ENCODE measurements around the gene EPN2. TPM values are rescaled to one million over a fixed set of nuclear protein-coding genes. Genes with fewer than 3 reads are reported as not detected.

EPN2 gene
- total RNA-seq, 1 donor from 2014 or later = 53.9 TPM

DNA sequence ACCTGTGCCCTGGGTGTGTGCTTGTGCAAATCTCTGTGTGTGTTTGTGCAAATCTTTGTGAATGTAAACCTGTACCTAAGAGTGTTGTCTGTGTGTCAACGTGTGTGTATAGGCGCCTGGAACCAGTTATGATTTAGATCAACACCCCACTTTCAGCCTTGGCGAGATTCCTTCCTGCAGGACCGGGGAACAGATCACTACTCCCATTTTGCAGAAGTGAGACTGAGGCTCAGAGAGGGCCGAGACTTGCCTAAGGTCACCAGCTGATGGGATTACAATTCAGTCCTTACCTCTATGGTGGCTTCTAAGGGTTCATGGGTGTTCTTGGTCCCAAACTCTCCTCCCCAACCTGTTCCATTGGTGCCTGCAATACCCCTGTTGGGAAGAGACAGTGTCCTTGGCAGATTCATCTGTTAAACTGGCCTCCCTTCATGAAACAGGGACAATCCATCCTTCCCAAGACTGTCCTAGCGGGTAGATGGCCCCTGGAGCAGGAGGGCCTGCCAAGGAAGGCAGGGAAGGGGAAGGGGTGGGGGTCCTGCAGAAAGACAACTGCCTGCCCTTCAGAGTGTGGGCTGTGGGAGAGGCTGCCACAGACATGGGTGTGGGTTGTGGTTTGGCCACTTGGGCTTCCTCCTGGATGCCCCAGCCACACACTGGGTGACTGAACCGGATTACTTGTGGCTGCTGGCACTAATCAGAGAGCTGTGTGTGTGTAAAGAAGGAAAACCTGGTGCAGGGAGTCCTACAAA, 134.3 kb downstream of the EPN2 start:
- H3K9me3 Mint-ChIP-seq = no peaks in the 10 kb centered on the region
- H3K36me3 Mint-ChIP-seq = no peaks in the 10 kb centered on the region
- H3K27me3 Mint-ChIP-seq = no peaks in the 10 kb centered on the region
- peaks cover 12% of the 10 kb centered on the region for H3K4me1 Mint-ChIP-seq (ENCODE audit: unreplicated experiment)
- TF ChIP-seq, protein P1, sequence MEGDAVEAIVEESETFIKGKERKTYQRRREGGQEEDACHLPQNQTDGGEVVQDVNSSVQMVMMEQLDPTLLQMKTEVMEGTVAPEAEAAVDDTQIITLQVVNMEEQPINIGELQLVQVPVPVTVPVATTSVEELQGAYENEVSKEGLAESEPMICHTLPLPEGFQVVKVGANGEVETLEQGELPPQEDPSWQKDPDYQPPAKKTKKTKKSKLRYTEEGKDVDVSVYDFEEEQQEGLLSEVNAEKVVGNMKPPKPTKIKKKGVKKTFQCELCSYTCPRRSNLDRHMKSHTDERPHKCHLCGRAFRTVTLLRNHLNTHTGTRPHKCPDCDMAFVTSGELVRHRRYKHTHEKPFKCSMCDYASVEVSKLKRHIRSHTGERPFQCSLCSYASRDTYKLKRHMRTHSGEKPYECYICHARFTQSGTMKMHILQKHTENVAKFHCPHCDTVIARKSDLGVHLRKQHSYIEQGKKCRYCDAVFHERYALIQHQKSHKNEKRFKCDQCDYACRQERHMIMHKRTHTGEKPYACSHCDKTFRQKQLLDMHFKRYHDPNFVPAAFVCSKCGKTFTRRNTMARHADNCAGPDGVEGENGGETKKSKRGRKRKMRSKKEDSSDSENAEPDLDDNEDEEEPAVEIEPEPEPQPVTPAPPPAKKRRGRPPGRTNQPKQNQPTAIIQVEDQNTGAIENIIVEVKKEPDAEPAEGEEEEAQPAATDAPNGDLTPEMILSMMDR (conservative IDR thresholded peaks at IDR 0.05) = no peak
- peak overlapping the region; percentile 24 for H3K27ac Mint-ChIP-seq
- H3K4me3 Mint-ChIP-seq = no peak overlapping the region
- no peak for DNase-seq (ENCODE audit: extremely low spot score, unreplicated experiment)

DNA sequence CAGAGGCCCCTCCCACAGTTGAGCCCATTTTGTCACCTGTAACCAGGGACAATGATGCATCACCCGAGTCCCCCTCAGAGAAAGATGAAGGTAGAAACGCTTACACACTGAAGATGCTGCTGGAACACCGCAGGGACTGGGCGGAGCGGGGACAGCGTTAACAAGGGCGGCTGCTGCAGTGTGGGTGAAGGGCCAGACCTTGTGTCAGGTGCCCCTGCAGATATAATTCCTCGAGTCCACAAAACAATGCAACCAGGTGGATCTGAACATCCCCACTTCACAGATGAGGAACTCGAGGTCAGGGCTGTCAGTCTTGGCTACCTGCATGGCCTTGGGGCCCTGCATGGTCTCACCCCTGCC, 134.8 kb downstream of the EPN2 start:
- TF ChIP-seq, protein P1 (conservative IDR thresholded peaks at IDR 0.05) = no peak
- H3K4me1 Mint-ChIP-seq (ENCODE audit: unreplicated experiment) = peaks cover 16% of the 10 kb centered on the region
- H3K27ac Mint-ChIP-seq = no peak overlapping the region
- no peaks in the 10 kb centered on the region for H3K36me3 Mint-ChIP-seq
- no peaks in the 10 kb centered on the region for H3K9me3 Mint-ChIP-seq
- H3K4me3 Mint-ChIP-seq = no peak overlapping the region
- H3K27me3 Mint-ChIP-seq = no peaks in the 10 kb centered on the region
- DNase-seq (ENCODE audit: extremely low spot score, unreplicated experiment) = no peak

DNA sequence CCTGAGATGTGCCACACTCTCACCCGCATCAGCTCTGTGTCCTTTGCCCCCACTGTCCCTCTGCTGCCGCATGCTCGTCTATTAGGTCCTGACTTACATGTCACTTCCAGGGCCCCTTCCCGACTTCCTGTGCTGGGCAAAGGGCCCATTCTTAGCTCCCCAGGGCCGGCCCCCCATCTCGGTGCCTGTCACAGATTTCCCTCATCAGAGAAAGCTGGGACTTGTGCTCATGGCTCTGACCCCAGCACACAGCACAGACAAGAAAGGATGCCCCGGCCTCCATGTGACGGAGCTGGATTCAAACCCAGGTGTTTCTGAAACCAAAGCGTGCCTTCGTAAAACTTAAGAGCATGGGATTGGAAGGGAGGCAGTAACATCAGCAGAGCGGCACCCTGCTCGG, 135.3 kb downstream of the EPN2 start:
- TF ChIP-seq, protein P1 (conservative IDR thresholded peaks at IDR 0.05) = no peak
- Mint-ChIP-seq H3K27ac (no peak overlapping the region), H3K4me1 (ENCODE audit: unreplicated experiment) (peaks cover 19% of the 10 kb centered on the region), H3K9me3 (no peaks in the 10 kb centered on the region), H3K36me3 (no peaks in the 10 kb centered on the region), H3K4me3 (no peak overlapping the region), H3K27me3 (no peaks in the 10 kb centered on the region)
- no peak for DNase-seq (ENCODE audit: extremely low spot score, unreplicated experiment)

DNA sequence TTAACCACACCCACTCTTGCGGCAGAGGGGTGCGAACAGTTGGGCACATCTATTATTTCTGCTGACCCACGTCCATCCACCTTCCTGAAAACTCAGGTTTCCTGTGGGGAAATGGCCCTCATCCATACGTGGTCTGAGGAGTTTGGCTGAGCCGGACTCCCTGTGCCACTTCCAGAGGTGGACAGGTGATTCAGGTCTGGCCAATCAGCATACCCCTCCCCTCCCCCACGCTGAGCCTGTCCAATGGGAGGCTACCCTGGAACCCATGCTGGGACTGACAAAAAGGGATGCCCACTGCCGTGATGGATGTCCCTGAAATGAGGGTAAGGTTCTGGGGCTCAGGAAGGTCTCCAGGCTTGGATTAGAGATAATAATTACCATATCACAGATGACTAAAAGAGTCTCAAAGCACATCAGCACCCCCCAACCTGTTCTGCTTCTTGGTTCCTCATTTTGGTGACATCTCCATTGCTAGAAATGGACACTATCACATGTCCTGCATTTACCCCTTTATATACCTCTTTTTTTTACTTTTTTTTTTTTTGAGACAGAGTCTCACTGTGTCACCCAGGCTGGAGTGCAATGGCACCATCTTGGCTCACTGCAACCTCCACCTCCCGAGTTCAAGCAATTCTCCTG, 135.8 kb downstream of the EPN2 start:
- DNase-seq (ENCODE audit: extremely low spot score, unreplicated experiment) = no peak
- TF ChIP-seq, protein P1 (conservative IDR thresholded peaks at IDR 0.05) = no peak
- Mint-ChIP-seq H3K27me3 (no peaks in the 10 kb centered on the region), H3K4me1 (ENCODE audit: unreplicated experiment) (peaks cover 19% of the 10 kb centered on the region), H3K36me3 (no peaks in the 10 kb centered on the region), H3K27ac (no peak overlapping the region), H3K9me3 (no peaks in the 10 kb centered on the region), H3K4me3 (no peak overlapping the region)

DNA sequence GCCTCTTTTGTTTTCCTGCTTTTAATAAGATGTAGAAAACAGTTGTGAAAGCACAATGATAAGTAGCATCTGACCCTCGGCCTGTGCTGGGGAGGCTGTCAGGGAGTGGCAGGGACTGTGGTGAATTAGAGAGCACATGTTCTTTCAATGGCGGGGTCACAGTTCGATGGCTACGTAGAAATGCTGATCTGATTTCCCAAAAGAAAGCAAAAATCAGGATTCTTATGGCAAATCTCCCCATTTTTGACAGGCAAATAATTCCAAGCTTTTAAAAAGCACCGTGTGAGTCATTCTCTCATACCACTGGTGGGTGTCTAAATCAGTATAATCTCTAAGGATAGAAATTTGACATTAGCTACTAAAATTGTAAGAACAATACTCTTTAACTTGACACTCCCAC, 137.0 kb downstream of the EPN2 start:
- H3K36me3 Mint-ChIP-seq = no peaks in the 10 kb centered on the region
- H3K4me3 Mint-ChIP-seq = no peak overlapping the region
- TF ChIP-seq, protein P1 (conservative IDR thresholded peaks at IDR 0.05) = no peak
- no peak for DNase-seq (ENCODE audit: extremely low spot score, unreplicated experiment)
- H3K27ac Mint-ChIP-seq = peak overlapping the region; percentile 51
- H3K27me3 Mint-ChIP-seq = no peaks in the 10 kb centered on the region
- peaks cover 19% of the 10 kb centered on the region for H3K4me1 Mint-ChIP-seq (ENCODE audit: unreplicated experiment)
- no peaks in the 10 kb centered on the region for H3K9me3 Mint-ChIP-seq
